Activated effector memory CD4-positive, alpha-beta T cell treated with Interleukin-2 at 50 U/mL for 16 hours (primary cell): ENCODE measurements around the gene TBCD.
"Not testable (repeated sequence)": the region's sequence is repeated elsewhere in the genome, so short reads cannot be mapped to it uniquely, and the experiment has no call there.

Experiments used
- DNase-seq: peaks from one replicate; pipeline ENCODE4 v3.0.0-alpha.2; 2020

The TBCD gene

GRCh38 chr17:82978765-82979349 lies 227.0 kb downstream of the TBCD start:
- no peak for DNase-seq

GRCh38 chr17:82979718-82980117 lies 227.9 kb downstream of the TBCD start:
- DNase-seq = no peak

GRCh38 chr17:82980632-82981031 lies 228.8 kb downstream of the TBCD start:
- DNase-seq = no peak

- DNase-seq = no peak
Observed at GRCh38 chr17:82981141-82981730, 229.4 kb downstream of the TBCD start.

- no peak for DNase-seq
Observed at GRCh38 chr17:82983510-82984248, 231.8 kb downstream of the TBCD start.

- not testable (repeated sequence) for DNase-seq
Observed at GRCh38 chr17:82984249-82984617, 232.4 kb downstream of the TBCD start.

GRCh38 chr17:82984751-82985427 lies 233.0 kb downstream of the TBCD start:
- DNase-seq = no peak

GRCh38 chr17:82985428-82985805 lies 233.6 kb downstream of the TBCD start:
- DNase-seq = no peak

GRCh38 chr17:82985973-82986372 lies 234.1 kb downstream of the TBCD start:
- DNase-seq = peak; percentile 67

- not testable (repeated sequence) for DNase-seq
Observed at GRCh38 chr17:82989051-82989450, 237.2 kb downstream of the TBCD start.

GRCh38 chr17:82989881-82990280 lies 238.0 kb downstream of the TBCD start:
- no peak for DNase-seq

- DNase-seq = no peak
Observed at GRCh38 chr17:82993005-82993404, 241.1 kb downstream of the TBCD start.
